SK-N-SH treated with all-trans-retinoic acid at 6 μM for 48 hours (cell line): ENCODE results near the gene BHLHA15.

Experiments used
- ATAC-seq: fragments of 200-7000 bp; cut with Tn5 transposase; 3 replicates; pipeline ENCODE4 v1.9.1; 2020; ENCODE audit warnings: mild to moderate bottlenecking, moderate library complexity
- BACH2 ChIP-seq: fragments of 250-450 bp; sonication (Bioruptor Pico); IDR thresholded peaks from 2 replicates; pipeline ENCODE4 v1.9.0; 2021; ENCODE audit warnings: mild to moderate bottlenecking, borderline replicate concordance
- CREB5 ChIP-seq: fragments of 250-450 bp; sonication (Bioruptor Pico); IDR thresholded peaks from 2 replicates; pipeline ENCODE4 v1.5.1; 2020; ENCODE audit warnings: low read depth, mild to moderate bottlenecking, moderate library complexity
- CSDC2 ChIP-seq: fragments of 250-450 bp; sonication (Bioruptor Pico); IDR thresholded peaks from 2 replicates; pipeline ENCODE4 v1.5.0; 2020; ENCODE audit warnings: mild to moderate bottlenecking, moderate library complexity
- CSRNP3 ChIP-seq: fragments of 250-450 bp; sonication (Bioruptor Pico); IDR thresholded peaks from 2 replicates; pipeline ENCODE4 v1.5.1; 2021; ENCODE audit warnings: mild to moderate bottlenecking, moderate library complexity
- ESRRG ChIP-seq: fragments of 250-450 bp; sonication (Bioruptor Pico); IDR thresholded peaks from 2 replicates; pipeline ENCODE4 v1.6.1; 2021; ENCODE audit warnings: mild to moderate bottlenecking
- GLIS3 ChIP-seq: fragments of 250-450 bp; sonication (Bioruptor Pico); IDR thresholded peaks from 2 replicates; pipeline ENCODE4 v1.5.0; 2020; ENCODE audit warnings: mild to moderate bottlenecking, moderate library complexity
- ISL1 ChIP-seq: fragments of 250-450 bp; sonication (Bioruptor Pico); IDR thresholded peaks from 2 replicates; pipeline ENCODE4 v2.1.2; 2022; ENCODE audit warnings: mild to moderate bottlenecking, moderate library complexity
- OSR1 ChIP-seq: fragments of 250-450 bp; sonication (Bioruptor Pico); IDR thresholded peaks from 2 replicates; pipeline ENCODE4 v1.8.0; 2022; ENCODE audit warnings: moderate library complexity, mild to moderate bottlenecking, inconsistent platforms
- POU6F1 ChIP-seq: fragments of 250-450 bp; sonication (Bioruptor Pico); IDR thresholded peaks from 2 replicates; pipeline ENCODE4 v1.8.0; 2021; ENCODE audit warnings: low read depth, mild to moderate bottlenecking, moderate library complexity, borderline replicate concordance
- PPARA ChIP-seq: fragments of 250-450 bp; sonication (Bioruptor Pico); IDR thresholded peaks from 2 replicates; pipeline ENCODE4 v1.5.0; 2020; ENCODE audit warnings: mild to moderate bottlenecking, borderline replicate concordance
- RARB ChIP-seq: fragments of 250-450 bp; sonication (Bioruptor Pico); IDR thresholded peaks from 2 replicates; pipeline ENCODE4 v1.8.0; 2021; ENCODE audit warnings: mild to moderate bottlenecking, moderate library complexity
- SNAI2 ChIP-seq: fragments of 250-450 bp; sonication (Bioruptor Pico); IDR thresholded peaks from 2 replicates; pipeline ENCODE4 v1.5.0; 2020; ENCODE audit warnings: mild to moderate bottlenecking, moderate library complexity
- TCF4 ChIP-seq: fragments of 250-450 bp; sonication (Bioruptor Pico); IDR thresholded peaks from 2 replicates; pipeline ENCODE4 v1.8.0; 2021; ENCODE audit warnings: mild to moderate bottlenecking, moderate library complexity, borderline replicate concordance
- TSHZ2 ChIP-seq: fragments of 250-450 bp; sonication (Bioruptor Pico); IDR thresholded peaks from 2 replicates; pipeline ENCODE4 v1.5.0; 2020; ENCODE audit warnings: mild to moderate bottlenecking, moderate library complexity
- ZNF565 ChIP-seq: fragments of 450-650 bp; formaldehyde crosslinking; conservative IDR thresholded peaks from 2 replicates; pipeline ENCODE4 v1.5.0; 2020; ENCODE audit warnings: low read depth, mild to moderate bottlenecking, moderate library complexity
- ZNF70 ChIP-seq: fragments of 450-650 bp; formaldehyde crosslinking; IDR thresholded peaks from 2 replicates; pipeline ENCODE4 v1.5.0; 2020; ENCODE audit warnings: mild to moderate bottlenecking, moderate library complexity
- ZNF8 ChIP-seq: fragments of 450-650 bp; formaldehyde crosslinking; IDR thresholded peaks from 2 replicates; pipeline ENCODE4 v1.5.0; 2020; ENCODE audit warnings: mild to moderate bottlenecking, moderate library complexity

BHLHA15 gene

GRCh38 chr7:98204670-98205069, 6.6 kb upstream of the BHLHA15 start:
- ATAC-seq = no peak
- no peak for TF ChIP-seq SNAI2
- TF ChIP-seq CSDC2 (CRISPR knock-in tag) = no peak
- TF ChIP-seq ZNF8 (CRISPR knock-in tag) = no peak
- TF ChIP-seq ESRRG (CRISPR knock-in tag) = no peak
- TF ChIP-seq OSR1 = no peak
- TF ChIP-seq BACH2 (CRISPR knock-in tag) = no peak

GRCh38 chr7:98205162-98205845, 5.9 kb upstream of the BHLHA15 start:
- TF ChIP-seq GLIS3 (CRISPR knock-in tag) (no peak), BACH2 (CRISPR knock-in tag) (no peak)
- no peak for ATAC-seq

- TF ChIP-seq BACH2 (CRISPR knock-in tag) (no peak), POU6F1 (CRISPR knock-in tag) (no peak), ZNF565 (CRISPR knock-in tag) (no peak), ISL1 (CRISPR knock-in tag) (no peak), CSRNP3 (CRISPR knock-in tag) (no peak), CSDC2 (CRISPR knock-in tag) (no peak), SNAI2 (no peak), CREB5 (no peak)
- no peak for ATAC-seq
These were observed 4.5 kb upstream of the BHLHA15 start for GRCh38 chr7:98206451-98207330.

- ATAC-seq = no peak
- TF ChIP-seq ZNF8 (CRISPR knock-in tag) (no peak), OSR1 (no peak), TSHZ2 (CRISPR knock-in tag) (no peak), BACH2 (CRISPR knock-in tag) (no peak), POU6F1 (CRISPR knock-in tag) (no peak), ZNF70 (CRISPR knock-in tag) (no peak), PPARA (no peak), CSRNP3 (CRISPR knock-in tag) (no peak), TCF4 (CRISPR knock-in tag) (no peak), ISL1 (CRISPR knock-in tag) (no peak), CREB5 (no peak), RARB (no peak)
These were observed 1.9 kb upstream of the BHLHA15 start for GRCh38 chr7:98209166-98209920.
